Measurements from ENCODE around the gene VASN. TPM values are rescaled to one million over a fixed set of nuclear protein-coding genes. Genes with fewer than 3 reads are reported as not detected.

VASN gene
- total RNA-seq, 2 experiments from 2014 or later = not detected

- no peak for DNase-seq
- ATAC-seq = no peak
- no peak overlapping the region for H3K4me3 Mint-ChIP-seq
- no peaks in the 10 kb centered on the region for H3K9me3 Mint-ChIP-seq (ENCODE audit: low read depth)
- CTCF ChIA-PET = interaction anchor here (0.6 to 0.7 kb wide), 2 partner anchors 38 to 39 kb away, joined by 3 to 4 read pairs; no protein-coding TSS in a partner anchor
- H3K36me3 Mint-ChIP-seq = peaks cover 18% of the 10 kb centered on the region
- no peak overlapping the region for H3K27ac Mint-ChIP-seq
- H3K4me1 Mint-ChIP-seq = no peaks in the 10 kb centered on the region
- no peaks in the 10 kb centered on the region for H3K27me3 Mint-ChIP-seq
Observed at GRCh38 chr16:4364196-4365013, 7.2 kb upstream of the VASN start.

- peaks cover 18% of the 10 kb centered on the region for H3K36me3 Mint-ChIP-seq
- H3K4me1 Mint-ChIP-seq = no peaks in the 10 kb centered on the region
- H3K9me3 Mint-ChIP-seq (ENCODE audit: low read depth) = no peaks in the 10 kb centered on the region
- ATAC-seq (no peak), DNase-seq (no peak)
- H3K27ac Mint-ChIP-seq = no peak overlapping the region
- H3K4me3 Mint-ChIP-seq = no peak overlapping the region
- H3K27me3 Mint-ChIP-seq = no peaks in the 10 kb centered on the region
- CTCF ChIA-PET = interaction anchor here (0.5 to 1.1 kb wide), 3 partner anchors 39 to 113 kb away, joined by 3 to 4 read pairs (median 3); no protein-coding TSS in a partner anchor
Observed at GRCh38 chr16:4365014-4365406, 6.6 kb upstream of the VASN start.

DNA sequence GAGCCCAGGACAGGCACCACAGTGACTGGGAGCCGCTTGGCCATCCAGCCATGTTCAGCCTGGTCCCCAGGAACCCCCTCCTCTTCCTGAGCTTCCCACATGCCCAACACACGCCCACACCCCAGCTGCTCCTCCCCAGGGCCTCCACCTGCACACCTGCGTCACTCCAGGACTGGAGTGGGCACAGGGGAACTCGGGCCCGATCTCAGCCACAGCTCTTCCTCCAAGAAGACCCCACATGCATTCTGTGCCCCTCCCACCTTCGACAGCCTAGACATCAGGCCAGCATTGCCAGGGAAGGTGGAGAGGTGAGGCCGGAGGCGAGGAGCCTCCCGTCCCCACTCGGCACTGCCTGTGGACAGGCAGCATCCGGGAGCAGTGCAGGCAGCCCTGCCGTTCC lies 6.0 kb upstream of the VASN start:
- Mint-ChIP-seq H3K4me1 (no peaks in the 10 kb centered on the region), H3K27ac (no peak overlapping the region), H3K4me3 (no peak overlapping the region), H3K9me3 (ENCODE audit: low read depth) (no peaks in the 10 kb centered on the region), H3K27me3 (no peaks in the 10 kb centered on the region), H3K36me3 (peaks cover 18% of the 10 kb centered on the region)
- CTCF ChIA-PET = interaction anchor here (0.5 to 1.1 kb wide), 2 partner anchors 38 to 114 kb away, joined by 3 read pairs; no protein-coding TSS in a partner anchor
- ATAC-seq = no peak
- DNase-seq = no peak

DNA sequence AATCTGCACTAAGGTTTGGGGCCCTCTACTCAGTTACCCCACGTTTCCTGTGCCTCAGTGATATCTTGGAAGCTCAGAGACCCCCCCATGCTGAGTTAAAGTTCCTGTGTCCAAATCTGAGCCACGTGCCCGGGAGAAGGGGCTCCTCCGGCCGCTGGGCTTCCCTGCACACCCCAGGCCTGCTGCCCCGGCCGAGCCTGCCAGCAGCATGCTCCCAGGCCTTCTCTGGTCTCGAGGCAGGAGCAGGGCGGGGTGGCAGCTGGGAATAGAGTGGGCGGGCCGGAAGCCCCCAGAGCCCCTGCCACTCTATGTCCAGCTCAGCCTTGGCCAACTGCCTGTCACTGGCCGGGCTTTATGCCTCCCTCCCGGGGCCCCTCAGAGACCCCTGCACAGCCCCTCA lies 5.6 kb upstream of the VASN start:
- ATAC-seq (no peak), DNase-seq (no peak)
- no peaks in the 10 kb centered on the region for H3K4me1 Mint-ChIP-seq
- no peaks in the 10 kb centered on the region for H3K27me3 Mint-ChIP-seq
- H3K4me3 Mint-ChIP-seq = no peak overlapping the region
- no peak overlapping the region for H3K27ac Mint-ChIP-seq
- CTCF ChIA-PET = interaction anchor here (1.1 to 1.4 kb wide), 3 partner anchors 36 to 77 kb away, joined by 3 read pairs; no protein-coding TSS in a partner anchor
- H3K9me3 Mint-ChIP-seq (ENCODE audit: low read depth) = no peaks in the 10 kb centered on the region
- peaks cover 16% of the 10 kb centered on the region for H3K36me3 Mint-ChIP-seq

GRCh38 chr16:4367393-4367856 lies 4.2 kb upstream of the VASN start:
- CTCF ChIA-PET = interaction anchor here (1.2 to 1.4 kb wide), 2 partner anchors 35 to 79 kb away, joined by 3 read pairs; no protein-coding TSS in a partner anchor
- H3K4me3 Mint-ChIP-seq = no peak overlapping the region
- ATAC-seq (no peak), DNase-seq (no peak)
- H3K27me3 Mint-ChIP-seq = no peaks in the 10 kb centered on the region
- no peaks in the 10 kb centered on the region for H3K9me3 Mint-ChIP-seq (ENCODE audit: low read depth)
- peaks cover 15% of the 10 kb centered on the region for H3K36me3 Mint-ChIP-seq
- peaks cover 4% of the 10 kb centered on the region for H3K4me1 Mint-ChIP-seq
- no peak overlapping the region for H3K27ac Mint-ChIP-seq

DNA sequence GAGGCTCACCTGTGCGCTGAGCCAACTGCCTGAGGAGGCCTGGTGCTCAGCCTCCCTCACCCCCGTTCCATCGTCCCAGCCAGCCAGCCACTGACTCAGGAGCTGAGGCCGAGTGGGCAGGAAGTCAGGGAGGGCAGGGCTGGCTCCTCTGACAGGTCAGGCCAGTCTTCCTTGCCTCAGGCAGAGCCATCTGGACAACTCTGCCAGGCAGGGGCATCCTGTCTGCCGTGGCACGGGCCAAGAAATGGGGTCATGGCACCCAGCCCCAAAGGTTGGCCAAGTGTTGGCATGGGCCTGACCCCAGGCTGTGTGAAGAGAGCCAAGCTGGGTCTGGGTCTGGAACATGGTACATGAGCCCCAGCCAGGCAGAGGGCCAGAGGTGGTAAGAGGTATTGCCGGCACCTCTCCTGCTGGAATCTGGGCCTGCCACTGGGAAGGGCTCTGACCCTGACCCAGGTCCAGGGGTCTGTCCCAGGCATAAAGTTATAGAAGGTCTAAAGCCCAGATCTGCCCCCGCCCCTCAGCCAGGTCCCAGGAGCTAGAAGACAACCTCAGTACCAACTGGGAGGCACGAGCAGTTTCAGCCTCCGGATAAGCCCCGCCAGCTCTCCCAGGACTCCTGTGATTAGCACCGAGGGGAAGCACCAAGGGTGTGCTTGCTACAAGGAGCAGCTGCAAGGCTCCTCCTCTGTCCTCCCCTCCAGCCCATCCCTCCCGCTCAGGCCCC lies 2.5 kb upstream of the VASN start:
- CTCF ChIA-PET = interaction anchor here (1.4 to 2.8 kb wide), 3 partner anchors 10 to 34 kb away, joined by 3 to 11 read pairs (median 8); partner anchors contain the start of gene PAM16
- no peak overlapping the region for H3K4me3 Mint-ChIP-seq
- peaks cover 4% of the 10 kb centered on the region for H3K4me1 Mint-ChIP-seq
- H3K36me3 Mint-ChIP-seq = peaks cover 8% of the 10 kb centered on the region
- H3K9me3 Mint-ChIP-seq (ENCODE audit: low read depth) = no peaks in the 10 kb centered on the region
- H3K27ac Mint-ChIP-seq = no peak overlapping the region
- no peak for ATAC-seq
- no peaks in the 10 kb centered on the region for H3K27me3 Mint-ChIP-seq
- DNase-seq = no peak

DNA sequence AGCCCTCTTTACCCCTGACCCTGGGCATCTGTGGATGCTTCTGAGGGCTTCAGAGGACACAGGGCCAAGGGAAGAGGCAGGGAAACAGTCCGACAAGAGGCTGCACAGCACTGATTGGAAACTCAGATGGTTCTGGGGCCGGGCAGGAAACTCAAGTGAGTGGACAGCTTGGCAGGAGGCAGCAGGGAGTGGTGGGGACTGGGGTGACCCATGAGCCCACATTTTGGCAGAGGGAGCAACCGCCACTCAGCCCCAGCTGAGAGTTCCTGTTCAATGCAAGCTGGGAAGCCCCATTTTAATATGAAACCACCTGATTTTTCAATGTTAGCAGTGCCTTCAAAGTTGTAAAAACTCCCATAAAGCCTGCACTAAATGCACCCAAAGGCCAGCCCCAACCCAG lies 1.5 kb upstream of the VASN start:
- peaks cover 4% of the 10 kb centered on the region for H3K4me1 Mint-ChIP-seq
- no peak overlapping the region for H3K27ac Mint-ChIP-seq
- peaks cover 6% of the 10 kb centered on the region for H3K36me3 Mint-ChIP-seq
- no peaks in the 10 kb centered on the region for H3K27me3 Mint-ChIP-seq
- H3K4me3 Mint-ChIP-seq = no peak overlapping the region
- no peak for DNase-seq
- no peak for ATAC-seq
- CTCF ChIA-PET = interaction anchor here (0.7 to 2.8 kb wide), 5 partner anchors 11 to 62 kb away, joined by 3 to 11 read pairs (median 3); partner anchors contain the start of gene PAM16
- H3K9me3 Mint-ChIP-seq (ENCODE audit: low read depth) = no peaks in the 10 kb centered on the region

DNA sequence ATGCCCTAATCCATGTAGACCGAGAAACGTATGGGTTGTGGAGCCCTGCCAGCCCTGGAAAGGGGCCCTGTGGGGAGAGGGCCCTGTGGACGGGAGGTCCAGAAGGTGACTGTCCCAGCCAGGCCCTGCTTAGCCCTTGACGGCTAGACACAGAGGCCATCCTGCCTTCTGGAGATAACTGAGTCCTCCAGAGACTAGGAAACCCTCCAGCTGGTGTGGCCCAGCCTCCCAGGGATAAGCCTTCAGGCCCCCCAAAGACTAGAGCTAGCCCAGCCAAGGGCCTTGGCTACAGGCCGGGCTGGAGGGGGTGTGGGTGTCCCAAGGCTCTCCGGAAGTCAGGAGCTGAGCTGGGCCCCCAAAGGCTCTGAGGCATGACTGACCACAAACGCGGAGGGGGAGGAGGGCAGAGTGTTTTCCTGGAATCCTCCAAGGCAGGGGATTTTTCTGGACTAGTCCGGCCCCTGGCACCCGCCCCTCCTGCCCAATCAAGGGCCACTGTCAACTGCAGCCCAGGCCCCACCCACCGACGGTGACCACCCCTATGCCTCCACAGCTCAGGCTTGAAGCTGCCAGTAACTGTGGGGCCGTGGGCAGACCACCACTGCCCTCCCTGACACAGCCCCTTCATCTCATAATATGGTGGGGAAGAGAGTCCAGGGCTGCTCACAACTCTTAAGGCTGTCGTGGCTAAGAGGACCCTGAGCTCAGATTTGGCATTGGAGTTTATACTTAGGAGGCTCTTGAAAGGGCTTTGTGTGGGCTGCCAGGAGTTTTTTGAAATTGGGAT lies 885 bp upstream of the VASN start:
- peaks cover 3% of the 10 kb centered on the region for H3K36me3 Mint-ChIP-seq
- no peaks in the 10 kb centered on the region for H3K27me3 Mint-ChIP-seq
- no peak overlapping the region for H3K27ac Mint-ChIP-seq
- peaks cover 4% of the 10 kb centered on the region for H3K4me1 Mint-ChIP-seq
- CTCF ChIA-PET = interaction anchor here (0.7 to 2.8 kb wide), 5 partner anchors 12 to 62 kb away, joined by 3 to 11 read pairs (median 3); partner anchors contain the start of gene PAM16
- no peak for DNase-seq
- H3K9me3 Mint-ChIP-seq (ENCODE audit: low read depth) = no peaks in the 10 kb centered on the region
- no peak overlapping the region for H3K4me3 Mint-ChIP-seq
- no peak for ATAC-seq

DNA sequence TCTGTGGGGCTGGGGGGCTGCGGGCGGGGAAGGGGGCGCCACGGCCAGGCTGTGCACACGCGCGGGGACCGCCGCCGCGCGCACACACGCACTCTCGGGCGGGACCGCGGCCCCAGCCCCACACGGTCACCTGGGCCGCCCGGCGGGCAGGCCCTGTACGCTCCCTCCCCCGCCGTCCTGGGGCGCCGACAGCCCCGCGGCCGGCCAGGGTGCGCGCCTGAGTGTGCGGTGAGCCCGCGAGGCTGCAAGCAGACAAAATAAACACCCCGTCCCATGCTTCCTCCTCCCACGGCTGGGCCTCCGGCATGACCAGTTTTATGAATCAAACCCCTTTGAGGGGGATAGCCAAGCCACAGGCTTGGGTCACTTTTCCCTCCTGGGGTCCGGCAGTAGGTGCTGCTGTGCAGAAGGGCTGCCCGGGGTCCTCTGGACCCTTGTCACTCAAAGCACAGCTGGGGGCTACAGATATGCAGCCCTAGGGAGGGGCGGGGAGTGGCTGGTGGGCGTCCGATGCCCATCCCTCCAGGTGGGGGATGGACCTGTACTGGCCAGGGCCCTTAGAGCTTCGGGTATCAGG lies 441 bp downstream of the VASN start:
- peaks cover 3% of the 10 kb centered on the region for H3K36me3 Mint-ChIP-seq
- ATAC-seq (peak; percentile 66), DNase-seq (peak; percentile 50)
- peak overlapping the region; percentile 60 for H3K4me3 Mint-ChIP-seq
- H3K4me1 Mint-ChIP-seq = peaks cover 4% of the 10 kb centered on the region
- CTCF ChIA-PET = no interaction called here
- no peaks in the 10 kb centered on the region for H3K27me3 Mint-ChIP-seq
- H3K27ac Mint-ChIP-seq = no peak overlapping the region
- no peaks in the 10 kb centered on the region for H3K9me3 Mint-ChIP-seq (ENCODE audit: low read depth)

- H3K27ac Mint-ChIP-seq = no peak overlapping the region
- CTCF ChIA-PET = interaction anchor here (0.6 to 2.8 kb wide), 2 partner anchors 30 to 100 kb away, joined by 4 to 10 read pairs; partner anchors contain the start of gene TFAP4
- no peaks in the 10 kb centered on the region for H3K9me3 Mint-ChIP-seq (ENCODE audit: low read depth)
- H3K27me3 Mint-ChIP-seq = no peaks in the 10 kb centered on the region
- no peak for ATAC-seq
- H3K4me3 Mint-ChIP-seq = no peak overlapping the region
- peaks cover 4% of the 10 kb centered on the region for H3K4me1 Mint-ChIP-seq
- DNase-seq = no peak
- H3K36me3 Mint-ChIP-seq = no peaks in the 10 kb centered on the region
Observed at GRCh38 chr16:4372578-4373355, 1.1 kb downstream of the VASN start.

DNA sequence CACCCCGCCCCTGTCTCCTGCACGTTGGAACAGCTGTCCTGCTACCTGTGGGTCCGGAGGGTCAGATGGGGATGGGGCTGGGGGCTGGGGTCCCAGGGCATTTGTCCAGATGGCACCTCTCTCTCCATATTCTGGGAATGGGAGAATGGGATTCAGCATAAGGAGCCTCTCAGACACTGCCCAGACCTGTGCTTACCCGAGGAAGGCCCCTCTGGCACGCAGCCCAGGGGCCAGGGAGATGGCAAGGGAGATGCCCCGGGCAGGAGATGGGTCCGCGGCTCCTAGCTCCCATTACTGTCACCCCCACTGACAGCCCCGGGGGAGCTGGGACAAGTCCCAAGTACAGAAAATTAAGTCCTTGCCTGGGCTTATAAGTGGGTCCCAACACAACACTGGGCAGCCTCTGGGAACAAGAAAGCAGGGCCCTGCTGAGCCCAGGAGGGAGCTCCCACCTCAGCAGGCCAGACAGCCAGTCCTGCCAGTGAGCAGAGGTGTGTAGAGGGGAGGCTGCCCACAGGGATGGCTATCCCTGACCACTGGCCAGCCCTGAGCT lies 1.8 kb downstream of the VASN start:
- no peak overlapping the region for H3K27ac Mint-ChIP-seq
- no peaks in the 10 kb centered on the region for H3K9me3 Mint-ChIP-seq (ENCODE audit: low read depth)

More for the DNA sequence above, 1.8 kb downstream of the VASN start:
- H3K4me3 Mint-ChIP-seq = no peak overlapping the region
- DNase-seq (no peak), ATAC-seq (no peak)
- no peaks in the 10 kb centered on the region for H3K27me3 Mint-ChIP-seq
- H3K36me3 Mint-ChIP-seq = no peaks in the 10 kb centered on the region
- peaks cover 5% of the 10 kb centered on the region for H3K4me1 Mint-ChIP-seq
- CTCF ChIA-PET = interaction anchor here (0.6 to 2.8 kb wide), 2 partner anchors 29 to 101 kb away, joined by 4 to 10 read pairs; partner anchors contain the start of gene TFAP4

Measured in activated CD8-positive, alpha-beta memory T cell treated with anti-CD3 and anti-CD28 coated beads, Interleukin-2, amount 10 ng/mL, durations not matched to agents 7 days and 5 days (primary cell).